HG03354 (cell line): ENCODE measurements around the gene SECISBP2L.
"Not testable (repeated sequence)": the region's sequence is repeated elsewhere in the genome, so short reads cannot be mapped to it uniquely, and the experiment has no call there.

Experiments used
- ATAC-seq: cut with Tn5 transposase; IDR thresholded peaks from one replicate; pipeline ENCODE4 v1.9.1; 2021; ENCODE audit warnings: mild to moderate bottlenecking; ENCODE audit not compliant: unreplicated experiment, poor library complexity, severe bottlenecking

SECISBP2L gene

DNA sequence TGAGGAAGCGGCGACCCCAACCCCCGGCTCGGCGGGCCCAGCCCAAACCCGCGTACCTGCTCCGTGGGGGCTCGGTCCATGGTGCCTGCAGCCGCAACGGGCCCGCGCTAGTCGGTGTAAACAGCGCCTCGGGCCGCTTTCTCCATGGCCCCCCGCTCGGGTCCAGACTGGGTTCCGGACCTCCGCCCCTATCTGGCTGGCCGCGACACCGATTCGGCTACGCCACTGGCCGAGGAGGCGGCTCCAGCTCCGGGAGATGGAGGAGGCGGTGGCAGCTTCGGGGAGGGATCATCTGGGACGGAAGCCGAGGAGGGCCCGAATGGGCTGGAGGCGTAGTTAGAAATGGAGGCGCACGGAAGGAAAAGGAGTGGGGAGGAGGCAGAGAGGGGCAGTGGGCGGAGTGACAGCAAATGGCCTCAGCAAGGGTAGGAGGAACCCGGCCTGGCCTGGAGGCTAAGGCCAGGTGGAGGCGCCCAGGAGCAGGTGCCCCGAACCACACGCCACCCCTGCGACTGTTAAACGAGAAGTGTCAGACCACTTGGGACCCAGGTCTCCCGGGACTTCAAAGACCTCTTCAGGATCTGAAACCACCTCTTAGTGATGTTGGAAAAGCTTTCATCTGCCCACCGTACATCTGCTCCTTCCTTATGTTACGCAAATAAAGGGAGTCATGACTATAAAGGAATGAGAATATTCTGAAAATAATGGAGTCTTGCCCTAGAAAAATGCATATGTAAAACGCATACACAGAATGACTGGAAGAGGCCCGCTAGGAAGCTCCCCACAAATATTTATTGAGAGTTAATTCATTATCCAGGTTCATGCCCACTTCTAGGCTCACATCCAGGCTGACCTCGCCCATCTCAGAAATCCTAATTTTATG, at the start of gene SECISBP2L:
Gene SECISBP2L, minus strand, starts transcription at position 227 of the 883 bp plus-strand sequence. Its CDS starts 147 bp downstream, at position 80.
- peak; percentile 96 for ATAC-seq

DNA sequence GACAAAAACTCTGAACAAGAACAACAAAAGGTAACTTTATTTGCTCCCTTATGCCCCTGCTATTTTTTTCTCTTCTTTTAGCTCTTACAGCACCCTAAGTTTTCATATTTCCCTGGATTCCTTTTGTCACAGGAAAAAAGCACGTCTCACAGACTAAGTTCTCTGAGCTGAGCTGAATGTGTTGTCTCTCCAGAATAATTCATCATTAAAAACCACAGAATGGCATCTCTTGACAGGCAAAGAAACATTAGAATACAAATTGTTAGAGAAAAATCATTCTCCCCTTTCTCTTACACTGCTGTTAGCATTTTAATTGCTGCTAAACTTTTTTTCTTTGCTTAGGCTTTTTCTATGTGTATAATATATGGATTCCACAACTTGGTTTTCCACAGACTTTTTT, 48.7 kb upstream of the SECISBP2L start:
- no peak for ATAC-seq

GRCh38 chr15:49093252-49094105, 47.2 kb upstream of the SECISBP2L start:
- ATAC-seq: no peak

- ATAC-seq: no peak
Measured at GRCh38 chr15:49088996-49089395, 42.8 kb upstream of the SECISBP2L start.

DNA sequence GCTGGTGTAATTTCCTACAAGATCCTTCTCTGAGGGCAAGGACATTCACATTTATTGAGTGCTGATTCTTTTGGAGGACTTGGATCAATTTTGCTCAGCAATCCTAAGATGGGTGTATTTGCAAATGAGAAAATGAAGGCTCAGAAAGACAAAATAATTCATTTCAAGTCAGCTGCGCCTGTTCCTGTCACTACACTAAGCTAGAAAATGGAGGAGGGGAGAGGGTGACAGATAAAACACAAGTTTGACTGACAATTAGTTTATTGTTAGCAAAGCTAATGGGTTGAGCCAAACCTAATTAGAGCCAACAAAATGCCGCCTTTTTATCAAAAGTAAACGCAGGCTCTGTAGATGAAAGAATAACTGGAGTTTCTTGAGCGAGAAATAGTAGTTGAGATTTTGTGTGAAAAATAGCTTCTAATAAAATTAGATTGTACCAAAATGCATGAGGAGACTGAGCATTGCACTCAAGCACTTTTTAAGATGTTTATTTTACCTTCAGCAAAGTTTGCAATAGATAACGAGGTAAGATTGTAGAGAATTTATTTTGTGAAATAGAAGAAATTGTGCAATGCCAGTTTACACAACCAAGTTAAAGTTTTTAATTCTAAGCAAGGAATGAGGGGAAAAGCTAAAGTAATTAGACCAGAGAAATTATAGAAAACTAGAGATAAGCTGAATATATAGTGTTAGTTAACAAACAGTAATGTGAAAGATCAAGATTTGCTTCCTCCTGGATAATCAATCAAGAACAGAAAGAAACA, 39.6 kb upstream of the SECISBP2L start:
- ATAC-seq: no peak

GRCh38 chr15:49084285-49084570, 38.0 kb upstream of the SECISBP2L start:
- ATAC-seq: no peak

GRCh38 chr15:49083401-49084284, 37.4 kb upstream of the SECISBP2L start:
- no peak for ATAC-seq

GRCh38 chr15:49082960-49083359, 36.7 kb upstream of the SECISBP2L start:
- ATAC-seq: no peak

GRCh38 chr15:49079340-49080039, 33.2 kb upstream of the SECISBP2L start:
- ATAC-seq: no peak

- no peak for ATAC-seq
Measured at GRCh38 chr15:49075881-49076280, 29.6 kb upstream of the SECISBP2L start.

DNA sequence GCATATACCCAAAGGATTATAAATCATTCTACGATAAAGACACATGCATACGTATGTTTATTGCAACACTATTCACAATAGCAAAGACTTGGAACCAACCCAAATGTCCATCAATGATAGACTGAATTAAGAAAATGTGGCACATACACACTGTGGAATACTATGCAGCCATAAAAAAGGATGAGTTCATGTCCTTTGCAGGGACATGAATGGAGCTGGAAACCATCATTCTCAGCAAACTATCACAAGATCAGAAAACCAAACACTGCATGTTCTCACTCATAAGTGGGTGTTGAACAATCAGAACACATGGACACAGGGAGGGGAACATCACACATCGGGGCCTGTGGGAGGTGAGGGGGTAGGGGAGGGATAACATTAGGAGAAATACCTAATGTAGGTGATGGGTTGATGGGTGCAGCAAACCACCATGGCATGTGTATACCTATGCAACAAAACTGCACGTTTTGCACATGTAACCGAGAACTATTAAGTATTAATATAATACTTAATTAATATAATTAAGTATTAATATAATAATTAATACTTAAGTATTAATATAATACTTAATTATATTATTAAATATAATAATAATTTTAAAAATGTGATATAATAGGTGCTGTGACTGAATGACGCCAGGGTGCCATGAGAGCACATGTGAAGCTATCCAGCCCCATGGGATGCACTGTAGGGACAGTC, 28.5 kb upstream of the SECISBP2L start:
- not testable (repeated sequence) for ATAC-seq

DNA sequence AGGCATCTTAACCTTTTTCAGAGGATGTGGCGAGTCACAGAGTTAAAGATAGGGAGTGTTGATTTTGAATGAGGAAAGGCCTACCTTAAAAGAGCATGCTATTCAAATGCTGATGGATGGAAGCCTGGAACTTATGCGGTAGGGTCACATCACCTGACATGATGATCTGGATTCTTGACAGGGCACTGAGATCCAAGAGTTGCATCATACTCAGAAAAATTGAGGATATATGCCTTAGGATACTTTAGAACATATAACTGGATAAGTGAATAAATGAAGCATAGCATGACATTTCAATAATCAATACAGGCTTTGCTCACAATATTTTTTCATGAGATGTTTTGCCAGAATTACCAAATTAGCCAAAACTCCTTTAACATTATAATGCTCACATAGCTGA, 20.1 kb upstream of the SECISBP2L start:
- no peak for ATAC-seq

DNA sequence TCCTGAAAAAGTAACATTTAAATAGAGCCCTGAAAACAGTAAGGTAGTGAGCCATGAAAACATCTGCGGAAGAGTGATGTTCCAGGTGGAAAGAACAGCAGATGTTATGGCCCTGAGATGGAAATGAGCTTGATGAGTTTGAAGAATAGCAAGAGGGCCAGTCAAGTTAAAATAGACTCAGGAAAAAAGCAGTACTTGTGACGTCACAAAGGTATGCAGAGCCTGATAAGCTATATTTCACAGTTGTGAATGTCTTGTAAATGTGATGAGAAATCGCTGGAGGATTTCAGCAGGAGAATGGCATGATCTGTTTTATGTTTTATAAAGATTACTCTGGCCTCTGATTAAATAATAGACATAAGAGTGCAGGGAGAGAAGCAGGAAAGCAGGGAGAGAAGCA, 18.6 kb upstream of the SECISBP2L start:
- ATAC-seq: no peak

DNA sequence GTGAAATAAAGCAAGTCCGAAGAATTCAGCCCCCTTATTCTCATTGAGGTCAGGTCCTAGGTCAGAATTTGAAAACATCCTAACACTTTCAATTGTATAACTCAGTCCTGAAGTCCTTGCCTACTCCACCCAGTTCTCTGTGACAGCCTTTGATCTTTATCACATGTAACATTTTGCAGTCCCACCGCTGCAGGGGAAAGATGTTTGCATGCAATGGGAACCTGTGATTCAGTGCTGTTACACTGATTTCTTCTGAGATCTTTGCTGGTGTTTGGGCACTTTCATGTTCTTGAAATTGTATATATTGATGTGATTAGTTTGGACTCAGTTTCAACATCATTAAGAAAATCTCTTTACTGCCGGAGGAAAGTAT, 18.0 kb upstream of the SECISBP2L start:
- ATAC-seq: no peak

DNA sequence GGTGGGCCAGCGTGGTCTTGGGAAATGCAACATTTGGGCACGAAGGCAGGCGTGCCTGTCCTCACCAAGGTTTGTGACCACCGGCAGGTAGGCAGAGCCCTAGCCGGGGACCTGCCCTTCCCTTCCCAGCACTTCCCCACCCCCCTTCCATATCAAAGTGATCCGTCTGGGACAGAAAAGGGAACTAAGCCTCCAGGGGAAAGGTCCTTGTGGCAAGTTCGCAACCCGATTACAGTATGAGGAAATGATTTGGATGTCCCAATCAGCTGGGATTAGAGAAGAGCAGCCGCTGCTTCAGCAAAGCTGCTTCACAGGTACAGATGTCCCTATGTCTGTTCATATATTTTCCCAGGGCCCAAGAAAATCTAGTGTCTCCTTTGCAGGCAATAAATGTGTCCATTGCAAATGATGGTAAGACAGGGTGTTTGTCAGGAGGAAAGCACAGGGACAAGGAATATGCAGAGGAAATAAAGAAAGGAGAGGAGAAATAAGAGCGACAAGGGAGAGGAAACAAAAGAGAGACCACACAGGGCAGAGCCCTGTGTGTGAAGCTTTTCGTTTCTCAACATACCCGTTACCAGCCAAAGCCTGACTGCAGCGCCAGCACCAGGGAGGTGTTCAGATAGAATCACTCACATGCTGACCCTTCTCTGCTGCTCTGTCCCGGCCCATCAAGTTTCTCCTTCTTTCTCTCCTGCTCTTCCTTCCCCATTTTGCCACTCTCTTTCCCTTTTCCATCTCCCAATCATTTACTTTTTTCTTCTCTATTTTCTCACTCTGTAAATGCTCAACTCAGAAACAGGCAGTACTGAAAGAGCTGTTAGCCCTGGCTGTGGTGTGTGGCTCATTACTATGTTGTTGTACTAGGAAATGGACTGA, 17.4 kb upstream of the SECISBP2L start:
- no peak for ATAC-seq

GRCh38 chr15:49062900-49063299, 16.7 kb upstream of the SECISBP2L start:
- ATAC-seq: no peak
